H1 (cell line): ENCODE data around the gene CCDC93. TPM values are rescaled to one million over a fixed set of nuclear protein-coding genes. Genes with fewer than 3 reads are reported as not detected.

Experiments
- SP4 ChIP-seq: IDR thresholded peaks from 2 replicates; pipeline ENCODE4 v1.6.1; 2012; ENCODE audit warnings: low read length, inconsistent platforms
- polyA plus RNA-seq, 7 experiments: library from polyadenylated mRNA; depleted of rRNA in 3 of 7; stranded (reverse) in 5 of 7; unstranded in 2 of 7; fragments of >200 nt in 5 of 7; fragments of 200-250 nt in 2 of 7; gene quantifications; 1 replicate in 5 of 7; 2 replicates in 1 of 7; 4 replicates in 1 of 7; pipeline versions ENCODE4 v1.2.1 to v1.2.3, GENCODE V29; 2011 to 2013; ENCODE audit warnings: missing spikeins in 2 of 7, mixed read lengths in 2 of 7
- total RNA-seq: library from RNA; stranded (reverse); fragmentation: NEBNext Ultra II Directional; extraction: Animal tissue kit (Norgen Biotek cat#: 25700); gene quantifications from 2 replicates; pipeline ENCODE4 v1.2.1, GENCODE V29; 2021

The CCDC93 gene
- total and polyA plus RNA-seq, 2 of the 8 experiments (the other 6 are each of a cell fraction or from before 2014, with no cell fraction given) = 5.5 to 18.0 TPM

- TF ChIP-seq SP4 = no peak
These were observed 13.8 kb downstream of the CCDC93 start (continued) for GRCh38 chr2:118000041-118000440.
